Measurements from ENCODE around the gene LRRC32.

Gene LRRC32

GRCh38 chr11:76707293-76707825 lies 36.8 kb upstream of the LRRC32 start:
- Histone ChIP-seq H3K36me3 (ENCODE audit: control insufficient read depth, insufficient read depth, low read length, severe bottlenecking) (no peaks in the 10 kb centered on the region), H3K9me3 (ENCODE audit: control insufficient read depth, low read length) (no peaks in the 10 kb centered on the region), H3K27me3 (replicated peaks; ENCODE audit: control insufficient read depth, insufficient read depth, low read length) (peaks cover 7% of the 10 kb centered on the region), H3K9ac (ENCODE audit: low read length) (no peak overlapping the region), H3K4me1 (ENCODE audit: control insufficient read depth, insufficient read depth, low read length) (peaks cover 4% of the 10 kb centered on the region), H3K4me3 (ENCODE audit: low read length) (no peak overlapping the region)
- no peak for DNase-seq (ENCODE audit: low read depth)

GRCh38 chr11:76706667-76707066 lies 36.1 kb upstream of the LRRC32 start:
- no peaks in the 10 kb centered on the region for H3K36me3 ChIP-seq (ENCODE audit: control insufficient read depth, insufficient read depth, low read length, severe bottlenecking)

GRCh38 chr11:76705826-76706225 lies 35.3 kb upstream of the LRRC32 start:
- Histone ChIP-seq H3K36me3 (ENCODE audit: control insufficient read depth, insufficient read depth, low read length, severe bottlenecking) (no peaks in the 10 kb centered on the region), H3K9ac (ENCODE audit: low read length) (no peak overlapping the region), H3K9me3 (ENCODE audit: control insufficient read depth, low read length) (no peaks in the 10 kb centered on the region), H3K27me3 (replicated peaks; ENCODE audit: control insufficient read depth, insufficient read depth, low read length) (peaks cover 7% of the 10 kb centered on the region), H3K4me3 (ENCODE audit: low read length) (no peak overlapping the region), H3K4me1 (ENCODE audit: control insufficient read depth, insufficient read depth, low read length) (peaks cover 19% of the 10 kb centered on the region)
- DNase-seq (ENCODE audit: low read depth): no peak

More at GRCh38 chr11:76706667-76707066, 36.1 kb upstream of the LRRC32 start:
- DNase-seq (ENCODE audit: low read depth): no peak
- H3K9me3 ChIP-seq (ENCODE audit: control insufficient read depth, low read length): no peaks in the 10 kb centered on the region
- H3K27me3 ChIP-seq (replicated peaks; ENCODE audit: control insufficient read depth, insufficient read depth, low read length): peaks cover 7% of the 10 kb centered on the region
- H3K4me3 ChIP-seq (ENCODE audit: low read length): no peak overlapping the region
- H3K4me1 ChIP-seq (ENCODE audit: control insufficient read depth, insufficient read depth, low read length): peaks cover 11% of the 10 kb centered on the region
- no peak overlapping the region for H3K9ac ChIP-seq (ENCODE audit: low read length)

- DNase-seq (ENCODE audit: low read depth): no peak
- H3K36me3 ChIP-seq (ENCODE audit: control insufficient read depth, insufficient read depth, low read length, severe bottlenecking): no peaks in the 10 kb centered on the region
- no peaks in the 10 kb centered on the region for H3K9me3 ChIP-seq (ENCODE audit: control insufficient read depth, low read length)
- H3K4me1 ChIP-seq (ENCODE audit: control insufficient read depth, insufficient read depth, low read length): peaks cover 34% of the 10 kb centered on the region
- H3K27me3 ChIP-seq (replicated peaks; ENCODE audit: control insufficient read depth, insufficient read depth, low read length): peaks cover 7% of the 10 kb centered on the region
- H3K4me3 ChIP-seq (ENCODE audit: low read length): no peak overlapping the region
- H3K9ac ChIP-seq (ENCODE audit: low read length): no peak overlapping the region
Measured at GRCh38 chr11:76704171-76704948, 33.8 kb upstream of the LRRC32 start.

GRCh38 chr11:76703707-76704106 lies 33.2 kb upstream of the LRRC32 start:
- Histone ChIP-seq H3K4me1 (ENCODE audit: control insufficient read depth, insufficient read depth, low read length) (peaks cover 35% of the 10 kb centered on the region), H3K27me3 (replicated peaks; ENCODE audit: control insufficient read depth, insufficient read depth, low read length) (peaks cover 3% of the 10 kb centered on the region), H3K4me3 (ENCODE audit: low read length) (no peak overlapping the region), H3K9me3 (ENCODE audit: control insufficient read depth, low read length) (no peaks in the 10 kb centered on the region), H3K9ac (ENCODE audit: low read length) (no peak overlapping the region), H3K36me3 (ENCODE audit: control insufficient read depth, insufficient read depth, low read length, severe bottlenecking) (no peaks in the 10 kb centered on the region)
- no peak for DNase-seq (ENCODE audit: low read depth)

GRCh38 chr11:76702336-76703128 lies 32.0 kb upstream of the LRRC32 start:
- Histone ChIP-seq H3K9me3 (ENCODE audit: control insufficient read depth, low read length) (no peaks in the 10 kb centered on the region), H3K36me3 (ENCODE audit: control insufficient read depth, insufficient read depth, low read length, severe bottlenecking) (no peaks in the 10 kb centered on the region), H3K4me1 (ENCODE audit: control insufficient read depth, insufficient read depth, low read length) (peaks cover 35% of the 10 kb centered on the region), H3K4me3 (ENCODE audit: low read length) (no peak overlapping the region), H3K27me3 (replicated peaks; ENCODE audit: control insufficient read depth, insufficient read depth, low read length) (no peaks in the 10 kb centered on the region), H3K9ac (ENCODE audit: low read length) (peak overlapping the region; percentile 55)
- DNase-seq (ENCODE audit: low read depth): no peak

- Histone ChIP-seq H3K4me1 (ENCODE audit: control insufficient read depth, insufficient read depth, low read length) (peaks cover 35% of the 10 kb centered on the region), H3K9ac (ENCODE audit: low read length) (peak overlapping the region; percentile 67), H3K4me3 (ENCODE audit: low read length) (peak overlapping the region; percentile 47), H3K9me3 (ENCODE audit: control insufficient read depth, low read length) (no peaks in the 10 kb centered on the region), H3K36me3 (ENCODE audit: control insufficient read depth, insufficient read depth, low read length, severe bottlenecking) (no peaks in the 10 kb centered on the region), H3K27me3 (replicated peaks; ENCODE audit: control insufficient read depth, insufficient read depth, low read length) (no peaks in the 10 kb centered on the region)
- DNase-seq (ENCODE audit: low read depth): peak; percentile 79
Measured at GRCh38 chr11:76701294-76702040, 30.9 kb upstream of the LRRC32 start.

- peak overlapping the region; percentile 67 for H3K9ac ChIP-seq (ENCODE audit: low read length)
- peak overlapping the region; percentile 22 for H3K4me3 ChIP-seq (ENCODE audit: low read length)
- peak; percentile 82 for DNase-seq (ENCODE audit: low read depth)
- no peaks in the 10 kb centered on the region for H3K36me3 ChIP-seq (ENCODE audit: control insufficient read depth, insufficient read depth, low read length, severe bottlenecking)
- no peaks in the 10 kb centered on the region for H3K9me3 ChIP-seq (ENCODE audit: control insufficient read depth, low read length)
- H3K27me3 ChIP-seq (replicated peaks; ENCODE audit: control insufficient read depth, insufficient read depth, low read length): no peaks in the 10 kb centered on the region
- peaks cover 35% of the 10 kb centered on the region for H3K4me1 ChIP-seq (ENCODE audit: control insufficient read depth, insufficient read depth, low read length)
Measured at GRCh38 chr11:76700177-76701100, 29.9 kb upstream of the LRRC32 start.

- no peak for DNase-seq (ENCODE audit: low read depth)
- H3K9me3 ChIP-seq (ENCODE audit: control insufficient read depth, low read length): no peaks in the 10 kb centered on the region
- H3K4me1 ChIP-seq (ENCODE audit: control insufficient read depth, insufficient read depth, low read length): peaks cover 36% of the 10 kb centered on the region
- H3K27me3 ChIP-seq (replicated peaks; ENCODE audit: control insufficient read depth, insufficient read depth, low read length): no peaks in the 10 kb centered on the region
- no peak overlapping the region for H3K4me3 ChIP-seq (ENCODE audit: low read length)
- H3K36me3 ChIP-seq (ENCODE audit: control insufficient read depth, insufficient read depth, low read length, severe bottlenecking): no peaks in the 10 kb centered on the region
- no peak overlapping the region for H3K9ac ChIP-seq (ENCODE audit: low read length)
Measured at GRCh38 chr11:76699451-76700091, 29.0 kb upstream of the LRRC32 start.

All from adipocyte (in vitro differentiated cells).